ENCODE data around the gene TNFRSF11A. TPM values are rescaled to one million over a fixed set of nuclear protein-coding genes. Genes with fewer than 3 reads are reported as not detected.

TNFRSF11A gene
- total and polyA plus RNA-seq, 7 experiments from 2014 or later: 0.16 to 22.2 (median 0.68) TPM; not detected in 2

DNA sequence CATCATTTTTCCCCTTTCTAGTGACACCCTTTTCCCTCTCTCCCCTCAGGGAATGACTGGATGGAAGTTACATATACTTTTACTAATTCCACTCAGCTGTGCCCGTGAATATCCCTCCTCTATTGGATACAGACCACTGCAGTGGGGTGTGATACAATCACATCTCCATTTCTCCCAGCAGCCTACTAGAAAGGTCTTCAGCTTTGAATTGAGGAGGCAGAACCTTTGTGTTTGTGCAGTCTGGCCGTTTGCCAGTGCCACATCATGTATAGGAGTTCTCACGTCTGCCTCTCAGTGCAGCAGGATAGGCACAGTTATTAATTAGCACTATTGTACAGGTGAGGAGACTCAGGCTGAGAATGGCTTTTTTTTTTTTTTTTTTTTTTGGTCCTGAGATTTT, 16.4 kb downstream of the TNFRSF11A start:
- Histone ChIP-seq H3K27ac (ENCODE audit: low read depth, low read length) (no peak overlapping the region), H3K4me3 (ENCODE audit: low read length) (no peak overlapping the region), H3K27me3 (ENCODE audit: control insufficient read depth in 2 of 2, insufficient read depth in 2 of 2, low read length in 2 of 2) (no peaks in the 10 kb centered on the region), H3K36me3 (ENCODE audit: control insufficient read depth in 2 of 3, insufficient read depth in 3 of 3, low read length in 3 of 3) (no peaks in the 10 kb centered on the region), H3K4me1 (ENCODE audit: control insufficient read depth in 2 of 2, insufficient read depth in 2 of 2, low read length in 2 of 2) (no peaks in the 10 kb centered on the region), H3K9me3 (ENCODE audit: control insufficient read depth in 2 of 3, low read length in 3 of 3) (no peaks in the 10 kb centered on the region)
- no peaks in the 10 kb centered on the region for H3K9me3 Mint-ChIP-seq
- no peak for DNase-seq
- ChIA-PET CTCF (no interaction called here), POLR2A (no interaction called here)
- peaks cover 0 to 36% (median 0%) of the 10 kb centered on the region in 7 donors for H3K4me1 Mint-ChIP-seq
- no peak for ATAC-seq
- intact Hi-C loops (cut with micrococcal nuclease): no loop called here
- H3K4me3 Mint-ChIP-seq: no peak overlapping the region
- H3K27ac Mint-ChIP-seq: no peak overlapping the region
- H3K27me3 Mint-ChIP-seq: peaks cover 0 to 17% (median 8%) of the 10 kb centered on the region in 5 donors
- peaks cover 0 to 22% (median 0%) of the 10 kb centered on the region in 5 donors for H3K36me3 Mint-ChIP-seq

DNA sequence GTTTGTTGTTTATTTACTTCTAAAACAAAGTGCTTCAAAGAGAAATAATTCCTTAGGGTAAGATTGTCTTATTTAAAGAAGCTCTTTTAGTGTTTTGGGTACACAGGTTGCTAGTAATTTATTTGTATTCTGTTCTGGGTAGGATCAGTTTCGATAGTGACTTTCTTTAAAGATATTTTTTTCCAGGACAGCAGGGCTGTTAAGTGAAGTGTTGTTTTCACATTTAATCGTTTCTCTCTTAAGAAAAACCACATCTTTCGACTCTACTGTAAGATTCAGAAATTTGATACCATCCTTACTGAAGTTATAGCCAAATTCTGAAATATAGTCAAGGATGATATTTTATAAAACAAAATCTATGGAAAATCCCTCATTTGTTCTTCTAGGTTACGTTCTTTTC, 17.8 kb downstream of the TNFRSF11A start:
- DNase-seq (no peak), ATAC-seq (no peak)
- no peaks in the 10 kb centered on the region for H3K4me1 ChIP-seq (ENCODE audit: control insufficient read depth in 2 of 2, insufficient read depth in 2 of 2, low read length in 2 of 2)
- H3K9me3 ChIP-seq (ENCODE audit: control insufficient read depth in 2 of 3, low read length in 3 of 3): no peaks in the 10 kb centered on the region
- ChIA-PET POLR2A (no interaction called here), CTCF (no interaction called here)
- Mint-ChIP-seq H3K4me1 (peaks cover 0 to 40% (median 0%) of the 10 kb centered on the region in 7 donors), H3K27me3 (peaks cover 0 to 14% (median 8%) of the 10 kb centered on the region in 5 donors), H3K27ac (no peak overlapping the region), H3K4me3 (no peak overlapping the region), H3K9me3 (no peaks in the 10 kb centered on the region), H3K36me3 (peaks cover 0 to 15% (median 0%) of the 10 kb centered on the region in 5 donors)
- H3K36me3 ChIP-seq (ENCODE audit: control insufficient read depth in 2 of 3, insufficient read depth in 3 of 3, low read length in 3 of 3): no peaks in the 10 kb centered on the region
- H3K27ac ChIP-seq (ENCODE audit: low read depth, low read length): no peak overlapping the region
- H3K27me3 ChIP-seq (ENCODE audit: control insufficient read depth in 2 of 2, insufficient read depth in 2 of 2, low read length in 2 of 2): no peaks in the 10 kb centered on the region
- intact Hi-C loops (cut with micrococcal nuclease): no loop called here
- H3K4me3 ChIP-seq (ENCODE audit: low read length): no peak overlapping the region

DNA sequence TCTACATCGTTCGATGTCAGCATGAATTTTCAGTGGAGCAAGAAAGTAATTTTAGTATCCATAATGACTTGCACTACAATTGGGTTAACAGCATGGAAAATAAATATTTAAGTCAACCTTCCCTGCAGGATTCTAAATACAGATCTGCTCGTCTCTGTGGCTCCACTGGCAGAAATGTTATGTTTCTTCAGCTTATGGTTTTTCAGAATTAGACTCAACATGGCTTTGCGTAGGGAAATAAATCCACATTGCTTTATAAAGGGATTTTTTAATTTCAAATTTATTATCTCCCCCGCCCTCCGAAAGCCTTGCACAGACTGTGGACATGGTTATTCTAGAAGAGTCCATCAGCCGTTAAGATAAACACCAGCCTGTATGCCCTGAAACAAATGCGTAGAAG, 18.2 kb downstream of the TNFRSF11A start:
- DNase-seq (no peak), ATAC-seq (no peak)
- Histone ChIP-seq H3K36me3 (ENCODE audit: control insufficient read depth in 2 of 3, insufficient read depth in 3 of 3, low read length in 3 of 3) (no peaks in the 10 kb centered on the region), H3K27me3 (ENCODE audit: control insufficient read depth in 2 of 2, insufficient read depth in 2 of 2, low read length in 2 of 2) (no peaks in the 10 kb centered on the region), H3K4me3 (ENCODE audit: low read length) (no peak overlapping the region), H3K9me3 (ENCODE audit: control insufficient read depth in 2 of 3, low read length in 3 of 3) (no peaks in the 10 kb centered on the region), H3K4me1 (ENCODE audit: control insufficient read depth in 2 of 2, insufficient read depth in 2 of 2, low read length in 2 of 2) (no peaks in the 10 kb centered on the region), H3K27ac (ENCODE audit: low read depth, low read length) (no peak overlapping the region)
- intact Hi-C loops (cut with micrococcal nuclease): no loop called here
- CTCF ChIA-PET: no interaction called here
- peaks cover 0 to 14% (median 8%) of the 10 kb centered on the region in 5 donors for H3K27me3 Mint-ChIP-seq
- POLR2A ChIA-PET: no interaction called here
- H3K9me3 Mint-ChIP-seq: no peaks in the 10 kb centered on the region
- no peak overlapping the region for H3K27ac Mint-ChIP-seq
- peaks cover 0 to 35% (median 0%) of the 10 kb centered on the region in 7 donors for H3K4me1 Mint-ChIP-seq
- H3K36me3 Mint-ChIP-seq: peaks cover 0 to 14% (median 0%) of the 10 kb centered on the region in 5 donors
- H3K4me3 Mint-ChIP-seq: no peak overlapping the region

DNA sequence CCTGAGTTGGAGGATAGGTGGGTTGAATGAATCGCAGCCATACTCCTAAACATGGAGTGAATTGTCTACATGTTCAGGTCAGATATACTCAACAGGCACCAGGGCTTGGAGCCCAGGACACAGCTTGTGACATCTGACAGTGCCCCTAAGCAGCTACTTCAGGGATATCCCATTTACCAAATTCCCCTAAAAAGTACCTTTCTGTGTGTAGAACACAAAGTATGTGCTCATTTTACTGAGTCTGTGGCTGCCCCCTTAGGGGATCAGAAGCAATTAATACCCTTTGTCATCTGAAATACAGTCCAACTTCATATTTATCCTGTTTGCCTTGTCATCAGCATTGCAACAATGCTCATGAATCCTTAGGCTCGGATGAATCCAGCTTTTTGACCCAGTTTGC, 20.8 kb downstream of the TNFRSF11A start:
- no peaks in the 10 kb centered on the region for H3K9me3 Mint-ChIP-seq
- intact Hi-C loops (cut with micrococcal nuclease): loop anchor here in 1 of 2 donors (2.0 kb wide), 1 partner anchor 17 kb away; no protein-coding TSS in a partner anchor
- ChIA-PET CTCF (interaction anchor here (0.6 kb wide), 1 partner anchor 238 kb away, joined by 3 read pairs; no protein-coding TSS in a partner anchor), POLR2A (interaction anchor here (0.7 kb wide), 1 partner anchor 161 kb away, joined by 3 read pairs; no protein-coding TSS in a partner anchor)
- H3K36me3 Mint-ChIP-seq: peaks cover 0 to 15% (median 0%) of the 10 kb centered on the region in 5 donors
- Histone ChIP-seq H3K4me1 (ENCODE audit: control insufficient read depth in 2 of 2, insufficient read depth in 2 of 2, low read length in 2 of 2) (no peaks in the 10 kb centered on the region), H3K9me3 (ENCODE audit: control insufficient read depth in 2 of 3, low read length in 3 of 3) (no peaks in the 10 kb centered on the region), H3K27ac (ENCODE audit: low read depth, low read length) (no peak overlapping the region), H3K27me3 (ENCODE audit: control insufficient read depth in 2 of 2, insufficient read depth in 2 of 2, low read length in 2 of 2) (no peaks in the 10 kb centered on the region), H3K4me3 (ENCODE audit: low read length) (no peak overlapping the region), H3K36me3 (ENCODE audit: control insufficient read depth in 2 of 3, insufficient read depth in 3 of 3, low read length in 3 of 3) (no peaks in the 10 kb centered on the region)
- no peak for DNase-seq
- no peak for ATAC-seq
- H3K27ac Mint-ChIP-seq: no peak overlapping the region
- H3K4me1 Mint-ChIP-seq: peaks cover 0 to 26% (median 0%) of the 10 kb centered on the region in 7 donors
- H3K4me3 Mint-ChIP-seq: no peak overlapping the region
- peaks cover 0 to 3% (median 0%) of the 10 kb centered on the region in 5 donors for H3K27me3 Mint-ChIP-seq

DNA sequence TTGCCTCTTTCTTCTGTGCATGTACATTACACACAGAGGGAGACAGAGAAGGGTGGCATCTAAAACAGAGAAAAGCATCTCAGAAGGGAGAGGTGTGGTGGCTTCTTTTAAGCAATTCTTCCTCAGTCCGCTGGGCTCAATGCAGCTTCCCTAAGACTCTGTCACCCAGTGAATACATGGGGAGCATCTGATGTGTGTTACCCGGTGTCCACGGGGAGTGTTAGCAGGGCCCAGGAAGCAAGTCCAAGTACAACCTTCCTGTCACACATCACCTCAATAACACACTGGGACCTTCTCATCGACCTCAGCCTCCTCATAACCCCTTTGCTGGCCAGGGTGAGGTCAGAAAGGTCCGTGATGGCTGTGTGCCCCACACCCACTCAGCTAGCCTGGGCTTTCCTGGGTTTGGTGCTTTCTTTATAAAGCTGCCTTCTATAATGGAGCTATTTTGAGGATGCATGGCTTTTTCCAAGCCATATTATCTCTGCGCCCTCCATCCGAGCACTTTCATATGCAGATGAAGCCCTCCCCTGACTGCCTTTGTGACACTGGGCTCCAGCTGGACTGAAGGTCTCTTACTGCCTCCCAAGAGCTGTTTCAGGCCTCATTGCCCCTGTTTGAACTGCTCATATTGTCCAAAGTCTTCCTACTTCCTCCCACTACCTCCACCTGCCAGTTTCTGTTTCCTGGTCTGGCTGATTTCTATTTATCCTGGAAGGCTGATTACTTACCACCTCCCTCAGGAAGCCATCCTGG, 21.4 kb downstream of the TNFRSF11A start:
- intact Hi-C loops (cut with micrococcal nuclease): loop anchor here in 1 of 2 donors (2.0 kb wide), 1 partner anchor 18 kb away; no protein-coding TSS in a partner anchor
- no peaks in the 10 kb centered on the region for H3K36me3 ChIP-seq (ENCODE audit: control insufficient read depth in 2 of 3, insufficient read depth in 3 of 3, low read length in 3 of 3)
- CTCF ChIA-PET: interaction anchor here (0.6 kb wide), 1 partner anchor 238 kb away, joined by 3 read pairs; no protein-coding TSS in a partner anchor

DNA sequence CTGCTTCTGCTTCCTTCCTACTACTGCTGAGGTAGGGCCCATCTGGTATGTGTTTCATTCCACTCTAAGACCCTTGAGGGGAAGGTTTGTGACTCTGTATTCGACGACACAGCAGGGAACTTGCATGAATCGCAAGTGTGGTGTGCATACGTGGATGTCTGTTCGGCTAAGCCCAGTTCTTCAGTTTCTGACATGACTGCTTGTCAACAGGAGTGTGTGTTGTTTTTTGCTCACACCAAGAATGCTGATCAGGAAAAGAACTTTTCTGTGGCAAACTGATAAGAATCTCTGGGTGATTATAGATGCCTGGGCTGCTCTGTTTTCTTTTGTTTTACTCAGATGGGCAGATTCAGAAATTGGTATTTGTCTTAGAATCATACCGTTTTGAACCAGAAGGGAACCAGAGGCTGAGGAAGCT, 22.0 kb downstream of the TNFRSF11A start:
- DNase-seq (no peak), ATAC-seq (no peak)
- Mint-ChIP-seq H3K36me3 (peaks cover 0 to 9% (median 0%) of the 10 kb centered on the region in 5 donors), H3K4me1 (peaks cover 0 to 26% (median 0%) of the 10 kb centered on the region in 7 donors), H3K27ac (peak overlapping the region in 3 of 9 donors; percentile 1 to 87 (median 42)), H3K9me3 (no peaks in the 10 kb centered on the region), H3K27me3 (no peaks in the 10 kb centered on the region), H3K4me3 (peak overlapping the region in 1 of 10 donors; percentile 72)
- Histone ChIP-seq H3K27ac (ENCODE audit: low read depth, low read length) (no peak overlapping the region), H3K36me3 (ENCODE audit: control insufficient read depth in 2 of 3, insufficient read depth in 3 of 3, low read length in 3 of 3) (no peaks in the 10 kb centered on the region), H3K4me3 (ENCODE audit: low read length) (no peak overlapping the region), H3K9me3 (ENCODE audit: control insufficient read depth in 2 of 3, low read length in 3 of 3) (no peaks in the 10 kb centered on the region), H3K4me1 (ENCODE audit: control insufficient read depth in 2 of 2, insufficient read depth in 2 of 2, low read length in 2 of 2) (no peaks in the 10 kb centered on the region), H3K27me3 (ENCODE audit: control insufficient read depth in 2 of 2, insufficient read depth in 2 of 2, low read length in 2 of 2) (no peaks in the 10 kb centered on the region)
- ChIA-PET POLR2A (no interaction called here), CTCF (no interaction called here)
- intact Hi-C loops (cut with micrococcal nuclease): loop anchor here in 1 of 2 donors (2.0 kb wide), 1 partner anchor 18 kb away; no protein-coding TSS in a partner anchor

More for the DNA sequence above, 21.4 kb downstream of the TNFRSF11A start:
- Histone ChIP-seq H3K4me3 (ENCODE audit: low read length) (no peak overlapping the region), H3K4me1 (ENCODE audit: control insufficient read depth in 2 of 2, insufficient read depth in 2 of 2, low read length in 2 of 2) (no peaks in the 10 kb centered on the region), H3K27ac (ENCODE audit: low read depth, low read length) (no peak overlapping the region), H3K9me3 (ENCODE audit: control insufficient read depth in 2 of 3, low read length in 3 of 3) (no peaks in the 10 kb centered on the region), H3K27me3 (ENCODE audit: control insufficient read depth in 2 of 2, insufficient read depth in 2 of 2, low read length in 2 of 2) (no peaks in the 10 kb centered on the region)
- Mint-ChIP-seq H3K4me1 (peaks cover 0 to 26% (median 0%) of the 10 kb centered on the region in 7 donors), H3K27ac (peak overlapping the region in 3 of 9 donors; percentile 1 to 87 (median 42)), H3K4me3 (peak overlapping the region in 1 of 10 donors; percentile 72), H3K9me3 (no peaks in the 10 kb centered on the region), H3K27me3 (peaks cover 0 to under 1% (median 0%) of the 10 kb centered on the region in 5 donors), H3K36me3 (peaks cover 0 to 10% (median 0%) of the 10 kb centered on the region in 5 donors)
- ATAC-seq (no peak), DNase-seq (no peak)
- POLR2A ChIA-PET: interaction anchor here (0.7 kb wide), 1 partner anchor 160 kb away, joined by 3 read pairs; no protein-coding TSS in a partner anchor
